DND-41 (cell line): ENCODE measurements around the gene ZNRD2.

ENCODE experiments used
- EZH2 ChIP-seq: IDR thresholded peaks from 3 replicates; pipeline ENCODE4 v1.6.1; 2012; ENCODE audit warnings: borderline replicate concordance, low read depth, mild to moderate bottlenecking, moderate library complexity, low read length, inconsistent platforms; ENCODE audit not compliant: severe bottlenecking
- TF ChIP-seq, protein P1 (sequence below): IDR thresholded peaks from 2 replicates; pipeline ENCODE4 v1.5.1; 2012; ENCODE audit warnings: borderline replicate concordance, low read length, moderate library complexity, mild to moderate bottlenecking; ENCODE audit not compliant: poor library complexity, severe bottlenecking; ENCODE audit errors: extremely low read depth

- TF ChIP-seq, protein P1, sequence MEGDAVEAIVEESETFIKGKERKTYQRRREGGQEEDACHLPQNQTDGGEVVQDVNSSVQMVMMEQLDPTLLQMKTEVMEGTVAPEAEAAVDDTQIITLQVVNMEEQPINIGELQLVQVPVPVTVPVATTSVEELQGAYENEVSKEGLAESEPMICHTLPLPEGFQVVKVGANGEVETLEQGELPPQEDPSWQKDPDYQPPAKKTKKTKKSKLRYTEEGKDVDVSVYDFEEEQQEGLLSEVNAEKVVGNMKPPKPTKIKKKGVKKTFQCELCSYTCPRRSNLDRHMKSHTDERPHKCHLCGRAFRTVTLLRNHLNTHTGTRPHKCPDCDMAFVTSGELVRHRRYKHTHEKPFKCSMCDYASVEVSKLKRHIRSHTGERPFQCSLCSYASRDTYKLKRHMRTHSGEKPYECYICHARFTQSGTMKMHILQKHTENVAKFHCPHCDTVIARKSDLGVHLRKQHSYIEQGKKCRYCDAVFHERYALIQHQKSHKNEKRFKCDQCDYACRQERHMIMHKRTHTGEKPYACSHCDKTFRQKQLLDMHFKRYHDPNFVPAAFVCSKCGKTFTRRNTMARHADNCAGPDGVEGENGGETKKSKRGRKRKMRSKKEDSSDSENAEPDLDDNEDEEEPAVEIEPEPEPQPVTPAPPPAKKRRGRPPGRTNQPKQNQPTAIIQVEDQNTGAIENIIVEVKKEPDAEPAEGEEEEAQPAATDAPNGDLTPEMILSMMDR, result no peak
- no peak for TF ChIP-seq EZH2
Observed at GRCh38 chr11:65537620-65538231, 32.6 kb upstream of the ZNRD2 start.
